AG04450 (cell line): ENCODE results near the gene TDRD15. TPM values are rescaled to one million over a fixed set of nuclear protein-coding genes. Genes with fewer than 3 reads are reported as not detected.

Experiments
- CTCF ChIA-PET: fragments of 300-600, 350-600 bp; formaldehyde crosslinking; extraction: SDS; loops from one replicate; lab custom pipeline; 2022; ENCODE audit warnings: antibody characterized with exemption, inconsistent platforms; lab: Charles Lee
- POLR2A ChIA-PET: fragments of 350-600 bp; formaldehyde crosslinking; extraction: SDS; loops from one replicate; lab custom pipeline; 2021; ENCODE audit warnings: antibody characterized with exemption, inconsistent platforms; lab: Yijun Ruan, JAX
- DNase-seq: peaks from one replicate; pipeline ENCODE4 v3.0.0-alpha.2; 2011; ENCODE audit warnings: low read depth, low spot score
- H3K27ac ChIP-seq: one replicate; pipeline ENCODE4 v1.5.1; 2012; ENCODE audit warnings: low read depth, low read length, control low read depth
- H3K27me3 ChIP-seq: one replicate; pipeline ENCODE4 v1.6.0; 2012; ENCODE audit warnings: low read length; ENCODE audit not compliant: control insufficient read depth, insufficient read depth
- H3K4me3 ChIP-seq: 2 replicates; pipeline ENCODE4 v1.5.1; 2011; ENCODE audit warnings: mild to moderate bottlenecking, low read depth, low read length, control low read depth
- H3K9me3 ChIP-seq: 2 replicates; pipeline ENCODE4 v1.5.1; 2012; ENCODE audit warnings: low read length; ENCODE audit not compliant: control insufficient read depth, insufficient read depth
- CTCF ChIP-seq: IDR thresholded peaks from 2 replicates; pipeline ENCODE4 v1.5.1; 2011; ENCODE audit warnings: low read depth, low read length, control low read depth, inconsistent platforms
- polyA minus RNA-seq: library from RNA; depleted of rRNA, polyadenylated mRNA; stranded (reverse); fragments of >200 nt; gene quantifications from 2 replicates; pipeline ENCODE4 v1.2.3, GENCODE V29; 2011; rRNA and poly(A)+ RNA removed
- polyA plus RNA-seq: library from polyadenylated mRNA; depleted of rRNA; stranded (reverse); fragments of >200 nt; gene quantifications from 2 replicates; pipeline ENCODE4 v1.2.3, GENCODE V29; 2011; rRNA removed

TDRD15 gene
- polyA plus RNA-seq, result not detected in 2 replicates
- polyA minus RNA-seq, result not detected in 2 replicates

GRCh38 chr2:21123473-21124393 is at the start of gene TDRD15:
Gene TDRD15 (plus strand): TSS chr2:21123968. CDS start chr2:21137468, 13,500 bp downstream.
- H3K4me3 ChIP-seq, result no peak within 1 kb of the TSS
- no peak for TF ChIP-seq CTCF
- peaks cover 3% of the 10 kb centered on the region; the same call in 1 of the 2 replicates for H3K9me3 ChIP-seq
- DNase-seq, result no peak
- no peak within 1 kb of the TSS for H3K27ac ChIP-seq
- ChIA-PET CTCF (interaction anchor here (0.6 kb wide), 1 partner anchor 33 kb away, joined by 3 read pairs; no protein-coding TSS in a partner anchor), POLR2A (no interaction called here)
- no peaks in the 10 kb centered on the region for H3K27me3 ChIP-seq

- no peaks in the 10 kb centered on the region for H3K9me3 ChIP-seq
- H3K27me3 ChIP-seq, result no peaks in the 10 kb centered on the region
- H3K4me3 ChIP-seq, result no peak overlapping the region
- CTCF ChIA-PET, result no interaction called here
- H3K27ac ChIP-seq, result no peak overlapping the region
- TF ChIP-seq CTCF, result no peak
- DNase-seq, result no peak
- POLR2A ChIA-PET, result no interaction called here
Observed at GRCh38 chr2:21078296-21078695, 45.5 kb upstream of the TDRD15 start.

- CTCF ChIA-PET, result no interaction called here
- TF ChIP-seq CTCF, result no peak
Observed at GRCh38 chr2:21083482-21083881, 40.3 kb upstream of the TDRD15 start.

GRCh38 chr2:21084401-21084800 is 39.4 kb upstream of the TDRD15 start:
- Histone ChIP-seq H3K9me3 (no peaks in the 10 kb centered on the region), H3K27ac (no peak overlapping the region), H3K4me3 (no peak overlapping the region), H3K27me3 (no peaks in the 10 kb centered on the region)
- CTCF ChIA-PET, result interaction anchor here (1.6 kb wide), 1 partner anchor 42 kb away, joined by 3 read pairs; no protein-coding TSS in a partner anchor
- TF ChIP-seq CTCF, result no peak
- POLR2A ChIA-PET, result no interaction called here
- no peak for DNase-seq

More at GRCh38 chr2:21083482-21083881, 40.3 kb upstream of the TDRD15 start:
- H3K27me3 ChIP-seq, result no peaks in the 10 kb centered on the region
- H3K27ac ChIP-seq, result no peak overlapping the region
- DNase-seq, result no peak
- H3K9me3 ChIP-seq, result no peaks in the 10 kb centered on the region
- no peak overlapping the region for H3K4me3 ChIP-seq
- POLR2A ChIA-PET, result no interaction called here

- TF ChIP-seq CTCF, result no peak
- no peak for DNase-seq
- Histone ChIP-seq H3K27me3 (no peaks in the 10 kb centered on the region), H3K4me3 (no peak overlapping the region), H3K9me3 (no peaks in the 10 kb centered on the region), H3K27ac (no peak overlapping the region)
- CTCF ChIA-PET, result no interaction called here
- POLR2A ChIA-PET, result no interaction called here
Observed at GRCh38 chr2:21092308-21092869, 31.4 kb upstream of the TDRD15 start.
